Left ventricle myocardium inferior (tissue), 1 donor: ENCODE data around the gene C18orf54. TPM values are rescaled to one million over a fixed set of nuclear protein-coding genes. Genes with fewer than 3 reads are reported as not detected.
A peak's percentile ranks its signal among the peaks of the same experiment; 100 is the strongest.
"Not testable (repeated sequence)": the region's sequence is repeated elsewhere in the genome, so short reads cannot be mapped to it uniquely, and the experiment has no call there.

Experiments used
- DNase-seq: peaks from one replicate; pipeline ENCODE4 v3.0.0-alpha.2; 2020
- H3K27ac ChIP-seq: fragments of 200-600 bp; replicated peaks from 2 replicates; pipeline ENCODE4 v1.8.0; 2021
- H3K27me3 ChIP-seq: fragments of 200-600 bp; 2 replicates; pipeline ENCODE4 v1.8.0; 2021; ENCODE audit warnings: low read depth
- H3K36me3 ChIP-seq: fragments of 200-600 bp; 2 replicates; pipeline ENCODE4 v1.8.0; 2021
- H3K4me1 ChIP-seq: fragments of 200-600 bp; 2 replicates; pipeline ENCODE4 v1.8.0; 2021
- H3K4me3 ChIP-seq: fragments of 200-600 bp; 2 replicates; pipeline ENCODE4 v1.8.0; 2021; ENCODE audit warnings: mild to moderate bottlenecking, moderate library complexity
- H3K9me3 ChIP-seq: fragments of 200-600 bp; replicated peaks from 2 replicates; pipeline ENCODE4 v1.8.0; 2021
- intact Hi-C: fragments of 100-400 bp; cut with micrococcal nuclease; formaldehyde crosslinking; loops from one replicate; pipeline ENCODE4 v1.11.0; 2022
- long read RNA-seq: library from polyadenylated mRNA; unstranded; transcript quantifications from one replicate; pipeline ENCODE4 v2.0.0, GENCODE V29; 2021
- total RNA-seq: library from RNA; stranded (reverse); fragmentation: NEBNext Ultra II Directional; extraction: Animal tissue kit (Norgen Biotek cat#: 25700); gene quantifications from one replicate; pipeline ENCODE4 v1.2.1, GENCODE V29; 2021
- TF ChIP-seq, protein P1 (sequence below): fragments of 200-600 bp; IDR thresholded peaks from 2 replicates; pipeline ENCODE4 v1.8.0; 2021; ENCODE audit warnings: antibody characterized with exemption, mild to moderate bottlenecking, borderline replicate concordance
- donor health status: DM: no; HTN: yes; CAD: no; lungs with severe emphysema.

C18orf54 gene
- 1.4 TPM for total RNA-seq
- long read RNA-seq, result 0 reads

DNA sequence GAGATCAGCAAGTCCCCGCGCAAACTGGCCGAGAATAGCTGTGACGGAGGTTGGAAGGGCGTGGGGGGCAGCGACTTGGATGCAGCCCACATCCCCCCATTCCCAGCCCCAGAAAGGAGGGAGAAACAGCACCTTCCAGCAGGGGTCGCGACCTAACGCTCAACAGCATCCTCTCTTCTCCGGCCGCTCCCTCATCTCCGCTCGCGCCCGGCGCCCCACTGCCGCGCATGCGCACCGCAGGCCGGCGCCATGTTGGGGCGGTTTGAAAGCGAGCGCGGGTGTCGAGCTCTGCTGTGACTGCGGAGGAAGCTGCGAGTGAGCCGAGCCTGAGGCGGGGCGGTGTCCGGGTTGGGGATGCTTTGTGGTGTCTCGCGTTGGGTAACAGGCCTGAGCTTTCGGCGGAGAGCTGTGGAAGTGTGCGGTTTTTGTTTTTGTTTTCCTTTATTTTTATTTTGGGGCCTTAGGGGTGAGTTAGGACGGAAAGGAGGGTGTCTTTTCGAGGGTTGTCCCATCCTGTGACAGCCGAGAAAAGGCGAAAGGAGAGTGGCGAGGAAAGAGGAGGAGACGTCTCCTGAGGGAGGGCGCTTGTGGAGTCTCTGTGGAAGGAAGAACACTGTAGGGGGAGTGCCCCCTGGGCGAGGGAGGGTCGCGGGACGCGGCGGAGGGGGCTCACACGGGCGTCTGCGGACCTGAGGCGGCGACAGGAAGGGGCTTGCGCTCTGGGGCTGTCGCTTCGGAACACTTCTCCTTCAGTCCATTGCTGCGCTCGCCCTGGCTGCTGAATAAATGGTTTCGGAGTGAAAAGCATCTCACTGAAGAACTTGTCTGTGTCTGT is at the start of gene C18orf54, which contains the start of gene STARD6:
C18orf54 (plus strand) TSS at position 247 of the 835 bp plus-strand sequence. CDS start 2,667 bp downstream, outside the sequence.
STARD6 (minus strand) TSS at position 199 of the 835 bp plus-strand sequence. CDS start 3,285 bp downstream, outside the sequence.
- H3K36me3 ChIP-seq, result no peaks in the 10 kb centered on the region
- peak; percentile 85 for DNase-seq
- TF ChIP-seq, protein P1, sequence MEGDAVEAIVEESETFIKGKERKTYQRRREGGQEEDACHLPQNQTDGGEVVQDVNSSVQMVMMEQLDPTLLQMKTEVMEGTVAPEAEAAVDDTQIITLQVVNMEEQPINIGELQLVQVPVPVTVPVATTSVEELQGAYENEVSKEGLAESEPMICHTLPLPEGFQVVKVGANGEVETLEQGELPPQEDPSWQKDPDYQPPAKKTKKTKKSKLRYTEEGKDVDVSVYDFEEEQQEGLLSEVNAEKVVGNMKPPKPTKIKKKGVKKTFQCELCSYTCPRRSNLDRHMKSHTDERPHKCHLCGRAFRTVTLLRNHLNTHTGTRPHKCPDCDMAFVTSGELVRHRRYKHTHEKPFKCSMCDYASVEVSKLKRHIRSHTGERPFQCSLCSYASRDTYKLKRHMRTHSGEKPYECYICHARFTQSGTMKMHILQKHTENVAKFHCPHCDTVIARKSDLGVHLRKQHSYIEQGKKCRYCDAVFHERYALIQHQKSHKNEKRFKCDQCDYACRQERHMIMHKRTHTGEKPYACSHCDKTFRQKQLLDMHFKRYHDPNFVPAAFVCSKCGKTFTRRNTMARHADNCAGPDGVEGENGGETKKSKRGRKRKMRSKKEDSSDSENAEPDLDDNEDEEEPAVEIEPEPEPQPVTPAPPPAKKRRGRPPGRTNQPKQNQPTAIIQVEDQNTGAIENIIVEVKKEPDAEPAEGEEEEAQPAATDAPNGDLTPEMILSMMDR, result peak; percentile 49
- intact Hi-C loops, result no loop called here
- no peaks in the 10 kb centered on the region for H3K27me3 ChIP-seq
- H3K9me3 ChIP-seq, result no peaks in the 10 kb centered on the region
- H3K4me1 ChIP-seq, result peaks cover 25% of the 10 kb centered on the region
- peak within 1 kb of the TSS; percentile 86 for H3K4me3 ChIP-seq
- H3K27ac ChIP-seq, result peak within 1 kb of the TSS; percentile 66

- DNase-seq, H3K9me3 ChIP-seq, H3K4me3 ChIP-seq, H3K27ac ChIP-seq, H3K36me3 ChIP-seq, H3K27me3 ChIP-seq, intact Hi-C loops, H3K4me1 ChIP-seq: not testable (repeated sequence)
These were observed 48.1 kb upstream of the C18orf54 start for GRCh38 chr18:54309564-54309963.

- no peak overlapping the region for H3K27ac ChIP-seq
- intact Hi-C loops, result no loop called here
- H3K27me3 ChIP-seq, result no peaks in the 10 kb centered on the region
- H3K9me3 ChIP-seq, result no peaks in the 10 kb centered on the region
- no peaks in the 10 kb centered on the region for H3K36me3 ChIP-seq
- no peak overlapping the region for H3K4me3 ChIP-seq
- DNase-seq, result no peak
- no peaks in the 10 kb centered on the region for H3K4me1 ChIP-seq
- TF ChIP-seq, protein P1, result no peak
These were observed 41.5 kb upstream of the C18orf54 start for GRCh38 chr18:54316071-54316820.

GRCh38 chr18:54323561-54323960 is 34.1 kb upstream of the C18orf54 start:
- intact Hi-C loops, result no loop called here
- Histone ChIP-seq H3K27me3 (no peaks in the 10 kb centered on the region), H3K9me3 (no peaks in the 10 kb centered on the region), H3K27ac (no peak overlapping the region), H3K4me1 (no peaks in the 10 kb centered on the region), H3K4me3 (no peak overlapping the region), H3K36me3 (no peaks in the 10 kb centered on the region)
- TF ChIP-seq, protein P1, result no peak
- DNase-seq, result no peak

GRCh38 chr18:54323970-54324369 is 33.7 kb upstream of the C18orf54 start:
- H3K4me3 ChIP-seq, result no peak overlapping the region
- no peaks in the 10 kb centered on the region for H3K36me3 ChIP-seq
- H3K4me1 ChIP-seq, result no peaks in the 10 kb centered on the region
- no peaks in the 10 kb centered on the region for H3K9me3 ChIP-seq
- no peak overlapping the region for H3K27ac ChIP-seq
- TF ChIP-seq, protein P1, result no peak
- H3K27me3 ChIP-seq, result no peaks in the 10 kb centered on the region
- no peak for DNase-seq
- intact Hi-C loops, result no loop called here

DNA sequence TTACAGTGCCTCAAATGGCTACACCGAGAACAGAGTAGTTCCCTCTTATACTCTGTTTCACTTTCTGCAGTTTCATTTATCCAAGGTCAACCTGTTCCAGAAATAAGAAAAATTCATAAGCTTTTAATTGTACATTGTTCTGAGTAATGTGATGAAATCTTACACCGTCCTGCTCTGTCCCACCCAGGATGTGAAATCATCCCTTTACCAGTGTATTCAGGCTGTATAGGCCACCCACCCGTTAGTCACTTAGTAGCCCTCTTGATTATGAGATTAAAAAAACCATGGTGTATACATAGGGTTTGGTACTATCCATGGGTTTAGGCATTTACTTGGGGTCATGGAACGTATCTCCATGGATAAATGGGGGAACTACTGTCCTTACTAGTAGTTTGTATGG is 29.9 kb upstream of the C18orf54 start:
- Histone ChIP-seq H3K4me3 (no peak overlapping the region), H3K27ac (no peak overlapping the region), H3K27me3 (no peaks in the 10 kb centered on the region), H3K9me3 (no peaks in the 10 kb centered on the region), H3K4me1 (no peaks in the 10 kb centered on the region), H3K36me3 (no peaks in the 10 kb centered on the region)
- intact Hi-C loops, result no loop called here
- DNase-seq, result no peak
- TF ChIP-seq, protein P1, result no peak
